ENCODE measurements around the gene IPO4. TPM values are rescaled to one million over a fixed set of nuclear protein-coding genes. Genes with fewer than 3 reads are reported as not detected.

Gene IPO4
- total and polyA plus RNA-seq, 2 of the 13 experiments (the other 11 are each of a cell fraction or from before 2014, with no cell fraction given), result 39.0 to 179 TPM

DNA sequence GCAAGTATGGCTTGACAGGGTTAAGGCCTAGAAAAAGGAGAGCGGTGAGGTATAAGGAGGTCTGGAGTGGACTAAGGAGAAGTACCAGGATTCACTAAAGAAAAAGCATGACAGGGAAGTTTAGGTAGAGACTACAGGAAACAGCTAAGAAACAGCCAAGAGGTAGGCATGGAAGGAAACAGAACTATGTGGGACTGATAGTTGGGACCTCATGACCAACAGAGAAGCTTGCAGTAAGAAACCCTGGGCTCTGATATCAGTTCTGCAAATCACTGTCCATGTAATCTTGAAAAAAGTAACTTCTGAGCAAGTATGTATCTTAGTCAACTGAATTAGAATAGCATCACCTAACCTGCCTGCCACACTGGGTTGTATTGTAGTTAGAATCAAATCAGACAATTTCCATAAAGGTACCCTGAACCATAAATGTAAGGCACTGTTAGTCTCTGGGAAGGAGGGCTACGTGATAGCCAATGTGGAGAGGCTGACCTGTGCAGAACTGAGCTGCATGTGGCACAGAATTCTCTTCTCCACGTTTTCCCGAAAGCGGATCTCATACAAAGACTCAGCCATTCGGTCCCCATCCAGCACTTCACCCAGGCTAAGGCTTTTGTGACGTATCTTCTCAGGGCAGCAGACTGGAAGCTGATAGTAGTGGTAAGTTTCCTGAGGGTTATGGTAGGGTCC lies 5.7 kb upstream of the IPO4 start (continued):
- TF ChIP-seq, protein P1, sequence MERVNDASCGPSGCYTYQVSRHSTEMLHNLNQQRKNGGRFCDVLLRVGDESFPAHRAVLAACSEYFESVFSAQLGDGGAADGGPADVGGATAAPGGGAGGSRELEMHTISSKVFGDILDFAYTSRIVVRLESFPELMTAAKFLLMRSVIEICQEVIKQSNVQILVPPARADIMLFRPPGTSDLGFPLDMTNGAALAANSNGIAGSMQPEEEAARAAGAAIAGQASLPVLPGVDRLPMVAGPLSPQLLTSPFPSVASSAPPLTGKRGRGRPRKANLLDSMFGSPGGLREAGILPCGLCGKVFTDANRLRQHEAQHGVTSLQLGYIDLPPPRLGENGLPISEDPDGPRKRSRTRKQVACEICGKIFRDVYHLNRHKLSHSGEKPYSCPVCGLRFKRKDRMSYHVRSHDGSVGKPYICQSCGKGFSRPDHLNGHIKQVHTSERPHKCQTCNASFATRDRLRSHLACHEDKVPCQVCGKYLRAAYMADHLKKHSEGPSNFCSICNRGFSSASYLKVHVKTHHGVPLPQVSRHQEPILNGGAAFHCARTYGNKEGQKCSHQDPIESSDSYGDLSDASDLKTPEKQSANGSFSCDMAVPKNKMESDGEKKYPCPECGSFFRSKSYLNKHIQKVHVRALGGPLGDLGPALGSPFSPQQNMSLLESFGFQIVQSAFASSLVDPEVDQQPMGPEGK (CRISPR knock-in tag; IDR thresholded peaks at IDR 0.05), result 0 out of 2 replicates have a peak, but pooled peaks have one; percentile 25
- 0 out of 2 replicates have a peak, but pooled peaks have one; percentile 8 for TF ChIP-seq TRIM24 (CRISPR knock-in tag; IDR thresholded peaks at IDR 0.05)
- peak; percentile 33 for TF ChIP-seq PRPF4 (IDR thresholded peaks at IDR 0.05; ENCODE audit: low read depth, low read length, poor library complexity, severe bottlenecking)
- TF ChIP-seq CC2D1A (CRISPR knock-in tag; IDR thresholded peaks at IDR 0.05), result peak; percentile 54; the same call in 1 of the 2 replicates

DNA sequence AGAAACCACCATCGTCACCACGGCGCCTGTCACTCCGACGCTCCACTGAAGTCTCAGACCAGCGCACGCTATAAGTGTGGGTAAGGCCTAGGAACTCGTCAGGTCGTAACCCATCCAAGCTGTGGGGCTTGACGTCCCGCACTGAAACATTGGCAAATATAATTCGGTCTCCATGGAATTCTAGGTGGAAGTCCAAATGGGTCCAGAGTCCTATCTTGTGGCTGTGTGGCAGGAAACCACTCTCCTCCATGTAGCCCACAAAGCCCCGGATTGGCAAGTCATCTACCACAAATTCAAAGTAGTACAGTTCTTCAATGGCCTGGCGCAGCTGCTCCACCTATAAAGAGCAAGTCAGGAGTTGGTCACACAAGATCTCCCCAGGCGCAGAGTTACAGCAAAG lies 4.3 kb upstream of the IPO4 start:
- Histone ChIP-seq H3K36me3 (replicated peaks in 1 of 2; ENCODE audit: control insufficient read depth in 1 of 2, insufficient read depth in 2 of 2, low read length in 2 of 2) (peaks cover 18 to 29% of the 10 kb centered on the region in 2 experiments; a peak in 4 of 5 replicates), H3K79me2 (ENCODE audit: insufficient read depth, low read length) (peaks cover 41% of the 10 kb centered on the region), H3K4me2 (ENCODE audit: low read depth, low read length) (no peak overlapping the region), H2AFZ (ENCODE audit: low read length) (no peak overlapping the region), H3K27me3 (ENCODE audit: control insufficient read depth in 1 of 2, insufficient read depth in 2 of 2, low read length in 2 of 2) (no peaks in the 10 kb centered on the region; a peak in 1 of 5 replicates), H3K9ac (ENCODE audit: insufficient read depth, low read depth, low read length) (no peak overlapping the region), H3K4me3 (replicated peaks in 1 of 3; ENCODE audit: insufficient read depth in 1 of 3, low read depth in 2 of 3, low read length in 3 of 3) (no peak overlapping the region), H4K20me1 (ENCODE audit: insufficient read depth, low read length) (no peaks in the 10 kb centered on the region), H3K9me3 (ENCODE audit: low read length) (no peaks in the 10 kb centered on the region), H3K27ac (ENCODE audit: extremely low read length, insufficient read depth, low read length) (no peak overlapping the region), H3K4me1 (ENCODE audit: insufficient read depth, low read length) (peaks cover 63% of the 10 kb centered on the region)
- no TSS peak for BruUV-seq (replicated peaks)
- intact Hi-C loops (cut with micrococcal nuclease; ENCODE audit: unreplicated experiment) (no loop called here), in situ Hi-C loops (cut with HindIII; ENCODE audit: extremely low pct_ligation_motif_present, low pct_unique_long_range_greater_than_20kb) (no loop called here)
- POLR2A ChIA-PET, result interaction anchor here (4.3 kb wide), 1 partner anchor 20 kb away, joined by 230 read pairs; the partner anchor contains the start of genes CHMP4A and MDP1
- ATAC-seq (no peak), FAIRE-seq (no peak), DNase-seq (ENCODE audit: low spot score) (no peak)
- TF ChIP-seq, protein P2, sequence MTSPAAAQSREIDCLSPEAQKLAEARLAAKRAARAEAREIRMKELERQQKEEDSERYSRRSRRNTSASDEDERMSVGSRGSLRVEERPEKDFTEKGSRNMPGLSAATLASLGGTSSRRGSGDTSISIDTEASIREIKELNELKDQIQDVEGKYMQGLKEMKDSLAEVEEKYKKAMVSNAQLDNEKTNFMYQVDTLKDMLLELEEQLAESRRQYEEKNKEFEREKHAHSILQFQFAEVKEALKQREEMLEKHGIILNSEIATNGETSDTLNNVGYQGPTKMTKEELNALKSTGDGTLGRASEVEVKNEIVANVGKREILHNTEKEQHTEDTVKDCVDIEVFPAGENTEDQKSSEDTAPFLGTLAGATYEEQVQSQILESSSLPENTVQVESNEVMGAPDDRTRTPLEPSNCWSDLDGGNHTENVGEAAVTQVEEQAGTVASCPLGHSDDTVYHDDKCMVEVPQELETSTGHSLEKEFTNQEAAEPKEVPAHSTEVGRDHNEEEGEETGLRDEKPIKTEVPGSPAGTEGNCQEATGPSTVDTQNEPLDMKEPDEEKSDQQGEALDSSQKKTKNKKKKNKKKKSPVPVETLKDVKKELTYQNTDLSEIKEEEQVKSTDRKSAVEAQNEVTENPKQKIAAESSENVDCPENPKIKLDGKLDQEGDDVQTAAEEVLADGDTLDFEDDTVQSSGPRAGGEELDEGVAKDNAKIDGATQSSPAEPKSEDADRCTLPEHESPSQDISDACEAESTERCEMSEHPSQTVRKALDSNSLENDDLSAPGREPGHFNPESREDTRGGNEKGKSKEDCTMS (CRISPR knock-in tag; conservative IDR thresholded peaks at IDR 0.05), result no peak
- TF ChIP-seq, protein P3, sequence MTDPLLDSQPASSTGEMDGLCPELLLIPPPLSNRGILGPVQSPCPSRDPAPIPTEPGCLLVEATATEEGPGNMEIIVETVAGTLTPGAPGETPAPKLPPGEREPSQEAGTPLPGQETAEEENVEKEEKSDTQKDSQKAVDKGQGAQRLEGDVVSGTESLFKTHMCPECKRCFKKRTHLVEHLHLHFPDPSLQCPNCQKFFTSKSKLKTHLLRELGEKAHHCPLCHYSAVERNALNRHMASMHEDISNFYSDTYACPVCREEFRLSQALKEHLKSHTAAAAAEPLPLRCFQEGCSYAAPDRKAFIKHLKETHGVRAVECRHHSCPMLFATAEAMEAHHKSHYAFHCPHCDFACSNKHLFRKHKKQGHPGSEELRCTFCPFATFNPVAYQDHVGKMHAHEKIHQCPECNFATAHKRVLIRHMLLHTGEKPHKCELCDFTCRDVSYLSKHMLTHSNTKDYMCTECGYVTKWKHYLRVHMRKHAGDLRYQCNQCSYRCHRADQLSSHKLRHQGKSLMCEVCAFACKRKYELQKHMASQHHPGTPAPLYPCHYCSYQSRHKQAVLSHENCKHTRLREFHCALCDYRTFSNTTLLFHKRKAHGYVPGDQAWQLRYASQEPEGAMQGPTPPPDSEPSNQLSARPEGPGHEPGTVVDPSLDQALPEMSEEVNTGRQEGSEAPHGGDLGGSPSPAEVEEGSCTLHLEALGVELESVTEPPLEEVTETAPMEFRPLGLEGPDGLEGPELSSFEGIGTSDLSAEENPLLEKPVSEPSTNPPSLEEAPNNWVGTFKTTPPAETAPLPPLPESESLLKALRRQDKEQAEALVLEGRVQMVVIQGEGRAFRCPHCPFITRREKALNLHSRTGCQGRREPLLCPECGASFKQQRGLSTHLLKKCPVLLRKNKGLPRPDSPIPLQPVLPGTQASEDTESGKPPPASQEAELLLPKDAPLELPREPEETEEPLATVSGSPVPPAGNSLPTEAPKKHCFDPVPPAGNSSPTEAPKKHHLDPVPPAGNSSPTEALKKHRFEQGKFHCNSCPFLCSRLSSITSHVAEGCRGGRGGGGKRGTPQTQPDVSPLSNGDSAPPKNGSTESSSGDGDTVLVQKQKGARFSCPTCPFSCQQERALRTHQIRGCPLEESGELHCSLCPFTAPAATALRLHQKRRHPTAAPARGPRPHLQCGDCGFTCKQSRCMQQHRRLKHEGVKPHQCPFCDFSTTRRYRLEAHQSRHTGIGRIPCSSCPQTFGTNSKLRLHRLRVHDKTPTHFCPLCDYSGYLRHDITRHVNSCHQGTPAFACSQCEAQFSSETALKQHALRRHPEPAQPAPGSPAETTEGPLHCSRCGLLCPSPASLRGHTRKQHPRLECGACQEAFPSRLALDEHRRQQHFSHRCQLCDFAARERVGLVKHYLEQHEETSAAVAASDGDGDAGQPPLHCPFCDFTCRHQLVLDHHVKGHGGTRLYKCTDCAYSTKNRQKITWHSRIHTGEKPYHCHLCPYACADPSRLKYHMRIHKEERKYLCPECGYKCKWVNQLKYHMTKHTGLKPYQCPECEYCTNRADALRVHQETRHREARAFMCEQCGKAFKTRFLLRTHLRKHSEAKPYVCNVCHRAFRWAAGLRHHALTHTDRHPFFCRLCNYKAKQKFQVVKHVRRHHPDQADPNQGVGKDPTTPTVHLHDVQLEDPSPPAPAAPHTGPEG (CRISPR knock-in tag; IDR thresholded peaks at IDR 0.05), result no peak
- TF ChIP-seq, protein P1 (CRISPR knock-in tag; IDR thresholded peaks at IDR 0.05), result no peak
- TF ChIP-seq RBFOX2 (IDR thresholded peaks at IDR 0.05; ENCODE audit: low read depth, low read length), result peak; percentile 3; the same call in 1 of the 2 replicates
- 97% methylated on average over 15 of the region's 15 CpGs for WGBS (ENCODE audit: low lambda C conversion rate)
- CTCF ChIA-PET (ENCODE audit: low intra/inter-chr PET ratio, low total read pairs), result no interaction called here

Measured in HepG2 (cell line).